MM.1S (cell line): ENCODE measurements around the gene IBTK.

ENCODE experiments used
- DNase-seq: peaks from one replicate; pipeline ENCODE4 v3.0.0-alpha.2; 2015
- H2AFZ ChIP-seq: fragments of 300-600 bp; sonication (generic); 2 replicates; pipeline ENCODE4 v1.6.0; 2016; ENCODE audit warnings: antibody characterized with exemption, low read length
- H3F3A ChIP-seq: fragments of 300-600 bp; sonication (generic); 2 replicates; pipeline ENCODE4 v1.6.1; 2016; ENCODE audit warnings: mild to moderate bottlenecking, antibody characterized with exemption, low read length, moderate library complexity, mixed read lengths; ENCODE audit not compliant: insufficient read depth
- H3K27ac ChIP-seq: fragments of 300-600 bp; sonication (generic); 2 replicates; pipeline ENCODE4 v1.5.1; 2016; ENCODE audit warnings: mild to moderate bottlenecking, low read length
- H3K27me3 ChIP-seq: fragments of 300-600 bp; sonication (generic); replicated peaks from 2 replicates; pipeline ENCODE4 v1.6.0; 2016; ENCODE audit warnings: low read length; ENCODE audit not compliant: insufficient read depth
- H3K36me3 ChIP-seq: fragments of 300-600 bp; sonication (generic); replicated peaks from 2 replicates; pipeline ENCODE4 v1.6.1; 2016; ENCODE audit warnings: mild to moderate bottlenecking, low read length, mixed read lengths; ENCODE audit not compliant: insufficient read depth
- H3K4me1 ChIP-seq: fragments of 300-600 bp; sonication (generic); 2 replicates; pipeline ENCODE4 v1.6.1; 2016; ENCODE audit warnings: low read length, mixed read lengths
- H3K4me2 ChIP-seq: fragments of 300-600 bp; sonication (generic); 2 replicates; pipeline ENCODE4 v1.6.0; 2016; ENCODE audit warnings: low read depth, low read length
- H3K4me3 ChIP-seq: fragments of 300-600 bp; sonication (generic); 2 replicates; pipeline ENCODE4 v1.5.1; 2016; ENCODE audit warnings: low read length, mixed read lengths
- H3K79me2 ChIP-seq: fragments of 300-600 bp; sonication (generic); 2 replicates; pipeline ENCODE4 v1.6.1; 2016; ENCODE audit warnings: mixed run types, low read length, mixed read lengths
- H3K9ac ChIP-seq: fragments of 300-600 bp; sonication (generic); 2 replicates; pipeline ENCODE4 v1.6.1; 2016; ENCODE audit warnings: low read length, mixed read lengths
- H3K9me2 ChIP-seq: fragments of 300-600 bp; sonication (generic); replicated peaks from 2 replicates; pipeline ENCODE4 v1.6.1; 2016; ENCODE audit warnings: mild to moderate bottlenecking, low read length, mixed read lengths; ENCODE audit not compliant: insufficient read depth
- H3K9me3 ChIP-seq: fragments of 300-600 bp; sonication (generic); replicated peaks from 2 replicates; pipeline ENCODE4 v1.6.1; 2016; ENCODE audit warnings: mild to moderate bottlenecking, low read length, mixed read lengths; ENCODE audit not compliant: insufficient read depth
- H4K20me1 ChIP-seq: fragments of 300-600 bp; sonication (generic); 2 replicates; pipeline ENCODE4 v1.6.1; 2016; ENCODE audit warnings: mild to moderate bottlenecking, low read length, moderate library complexity, mixed read lengths; ENCODE audit not compliant: insufficient read depth
- CTCF ChIP-seq: fragments of 300-600 bp; sonication (generic); IDR thresholded peaks from 2 replicates; pipeline ENCODE4 v1.5.1; 2016; ENCODE audit warnings: antibody characterized with exemption, low read length, mixed read lengths
- EZH2 ChIP-seq: fragments of 300-600 bp; sonication (generic); optimal IDR thresholded peaks from 2 replicates; pipeline ENCODE3; 2017; ENCODE audit warnings: low read depth, mild to moderate bottlenecking, antibody characterized with exemption, low read length, mixed read lengths
- EZH2phosphoT487 ChIP-seq: fragments of 300-600 bp; sonication (generic); IDR thresholded peaks from 2 replicates; pipeline ENCODE4 v1.6.1; 2018; ENCODE audit warnings: antibody characterized with exemption, low read length

The IBTK gene

GRCh38 chr6:82251942-82252341 lies 4.4 kb upstream of the IBTK start:
- no peak overlapping the region for H3K27ac ChIP-seq
- H3K4me2 ChIP-seq, result no peak overlapping the region
- peaks cover under 1% of the 10 kb centered on the region; the same call in 1 of the 2 replicates for H3F3A ChIP-seq
- TF ChIP-seq EZH2 (no peak), EZH2phosphoT487 (no peak), CTCF (peak; percentile 44)
- peaks cover 7% of the 10 kb centered on the region; the same call in 1 of the 2 replicates for H3K4me1 ChIP-seq
- H3K9ac ChIP-seq, result no peak overlapping the region
- no peaks in the 10 kb centered on the region for H3K36me3 ChIP-seq
- DNase-seq, result peak; percentile 42
- no peak overlapping the region for H3K4me3 ChIP-seq
- no peaks in the 10 kb centered on the region for H4K20me1 ChIP-seq
- H3K79me2 ChIP-seq, result peaks cover 6% of the 10 kb centered on the region
- no peaks in the 10 kb centered on the region for H3K9me3 ChIP-seq
- no peaks in the 10 kb centered on the region for H3K9me2 ChIP-seq
- no peaks in the 10 kb centered on the region for H3K27me3 ChIP-seq
- H2AFZ ChIP-seq, result no peak overlapping the region

- Histone ChIP-seq H3K27ac (no peak overlapping the region), H2AFZ (no peak overlapping the region), H3F3A (peaks cover 4% of the 10 kb centered on the region; the same call in 1 of the 2 replicates), H3K4me3 (no peak overlapping the region), H3K4me1 (peaks cover 12% of the 10 kb centered on the region; the same call in 1 of the 2 replicates), H3K36me3 (0 out of 2 replicates have a peak, but pooled peaks cover 3% of the 10 kb centered on the region), H3K4me2 (no peak overlapping the region), H3K27me3 (no peaks in the 10 kb centered on the region), H4K20me1 (no peaks in the 10 kb centered on the region), H3K9me3 (no peaks in the 10 kb centered on the region), H3K9ac (no peak overlapping the region), H3K79me2 (peaks cover 30% of the 10 kb centered on the region), H3K9me2 (no peaks in the 10 kb centered on the region)
- DNase-seq, result no peak
- no peak for TF ChIP-seq EZH2
- TF ChIP-seq EZH2phosphoT487, result no peak
- TF ChIP-seq CTCF, result no peak
Observed at GRCh38 chr6:82249381-82250253, 2.1 kb upstream of the IBTK start.

- Histone ChIP-seq H3K36me3 (peaks cover 7% of the 10 kb centered on the region; the same call in 1 of the 2 replicates), H4K20me1 (no peaks in the 10 kb centered on the region), H3K79me2 (peaks cover 43% of the 10 kb centered on the region), H3K9ac (peak overlapping the region; percentile 87), H3K4me2 (peak overlapping the region; percentile 76), H3K9me3 (no peaks in the 10 kb centered on the region), H3F3A (peaks cover 4% of the 10 kb centered on the region; the same call in 1 of the 2 replicates), H3K4me1 (peaks cover 12% of the 10 kb centered on the region; the same call in 1 of the 2 replicates), H2AFZ (peak overlapping the region; percentile 89), H3K9me2 (no peaks in the 10 kb centered on the region), H3K27ac (peak overlapping the region; percentile 73; the same call in 1 of the 2 replicates), H3K4me3 (peak overlapping the region; percentile 88), H3K27me3 (no peaks in the 10 kb centered on the region)
- TF ChIP-seq CTCF (no peak), EZH2 (no peak), EZH2phosphoT487 (no peak)
- DNase-seq, result no peak
Observed at GRCh38 chr6:82248273-82248735, 760 bp upstream of the IBTK start.
